Measurements from ENCODE around the gene NAPA. TPM values are rescaled to one million over a fixed set of nuclear protein-coding genes. Genes with fewer than 3 reads are reported as not detected.

The NAPA gene
- total RNA-seq, 2 donors from 2014 or later: 92.7 to 113 TPM

- intact Hi-C loops (cut with DNase I): no loop called here
- ATAC-seq (no peak), DNase-seq (no peak)
Measured at GRCh38 chr19:47529018-47529742, 14.3 kb upstream of the NAPA start.

GRCh38 chr19:47526798-47527197 lies 11.9 kb upstream of the NAPA start:
- no peak for ATAC-seq
- DNase-seq: no peak
- intact Hi-C loops (cut with DNase I): no loop called here

- ATAC-seq (no peak), DNase-seq (no peak)
- intact Hi-C loops (cut with DNase I): loop anchor here in 1 of 2 donors (5.0 kb wide), 1 partner anchor 174 kb away; no protein-coding TSS in a partner anchor
Measured at GRCh38 chr19:47523473-47523872, 8.6 kb upstream of the NAPA start.

GRCh38 chr19:47521473-47522180 lies 6.8 kb upstream of the NAPA start:
- no peak for DNase-seq
- ATAC-seq: peak; percentile 12 to 25
- intact Hi-C loops (cut with DNase I): loop anchor here in 1 of 2 donors (5.0 kb wide), 1 partner anchor 176 kb away; no protein-coding TSS in a partner anchor

GRCh38 chr19:47520839-47521238 lies 6.0 kb upstream of the NAPA start:
- ATAC-seq: no peak
- DNase-seq: no peak
- intact Hi-C loops (cut with DNase I): loop anchor here in 1 of 2 donors (5.0 kb wide), 1 partner anchor 176 kb away; no protein-coding TSS in a partner anchor

- ATAC-seq (no peak), DNase-seq (no peak)
- intact Hi-C loops (cut with DNase I): loop anchor here in 1 of 2 donors (5.0 kb wide), 1 partner anchor 177 kb away; no protein-coding TSS in a partner anchor
Measured at GRCh38 chr19:47520343-47520806, 5.5 kb upstream of the NAPA start.

- intact Hi-C loops (cut with DNase I): loop anchor here in 1 of 2 donors (5.0 kb wide), 1 partner anchor 82 kb away; no protein-coding TSS in a partner anchor
- ATAC-seq (no peak), DNase-seq (no peak)
Measured at GRCh38 chr19:47518854-47519253, 4.0 kb upstream of the NAPA start.

GRCh38 chr19:47518139-47518538 lies 3.3 kb upstream of the NAPA start:
- ATAC-seq (no peak), DNase-seq (no peak)
- intact Hi-C loops (cut with DNase I): loop anchor here in 1 of 2 donors (5.0 kb wide), 1 partner anchor 81 kb away; no protein-coding TSS in a partner anchor

- intact Hi-C loops (cut with DNase I): loop anchor here in 1 of 2 donors (2.0 kb wide), 2 partner anchors 78 to 94 kb away; partner anchors contain the start of gene BICRA
- DNase-seq (no peak), ATAC-seq (peak in 1 of 2 donors; percentile 0)
Measured at GRCh38 chr19:47514151-47514868, 553 bp downstream of the NAPA start.

- ATAC-seq (no peak), DNase-seq (no peak)
- intact Hi-C loops (cut with DNase I): no loop called here
Measured at GRCh38 chr19:47512948-47513319, 1.9 kb downstream of the NAPA start.

GRCh38 chr19:47512183-47512947 lies 2.5 kb downstream of the NAPA start:
- intact Hi-C loops (cut with DNase I): no loop called here
- ATAC-seq: no peak
- DNase-seq: no peak

- no peak for DNase-seq
- ATAC-seq: no peak
- intact Hi-C loops (cut with DNase I): no loop called here
Measured at GRCh38 chr19:47511681-47512080, 3.2 kb downstream of the NAPA start.

- DNase-seq (peak; percentile 55), ATAC-seq (peak in 1 of 2 donors; percentile 14)
- intact Hi-C loops (cut with DNase I): no loop called here
Measured at GRCh38 chr19:47511128-47511517, 3.7 kb downstream of the NAPA start.

GRCh38 chr19:47510516-47511127 lies 4.2 kb downstream of the NAPA start:
- intact Hi-C loops (cut with DNase I): no loop called here
- ATAC-seq (no peak), DNase-seq (no peak)

- intact Hi-C loops (cut with DNase I): no loop called here
- ATAC-seq (peak; percentile 31 to 64), DNase-seq (peak; percentile 52)
Measured at GRCh38 chr19:47509973-47510372, 4.9 kb downstream of the NAPA start.

GRCh38 chr19:47509170-47509847 lies 5.6 kb downstream of the NAPA start:
- intact Hi-C loops (cut with DNase I): no loop called here
- DNase-seq: no peak
- ATAC-seq: no peak

- intact Hi-C loops (cut with DNase I): no loop called here
- ATAC-seq: no peak
- no peak for DNase-seq
Measured at GRCh38 chr19:47508721-47509120, 6.1 kb downstream of the NAPA start.
